ENCODE results near the gene ZNF530. TPM values are rescaled to one million over a fixed set of nuclear protein-coding genes. Genes with fewer than 3 reads are reported as not detected.

ZNF530 gene
- total and polyA plus RNA-seq, 9 of the 15 experiments (the other 6 are each of a cell fraction or from before 2014, with no cell fraction given), result 0.28 to 5.9 (median 4.0) TPM

DNA sequence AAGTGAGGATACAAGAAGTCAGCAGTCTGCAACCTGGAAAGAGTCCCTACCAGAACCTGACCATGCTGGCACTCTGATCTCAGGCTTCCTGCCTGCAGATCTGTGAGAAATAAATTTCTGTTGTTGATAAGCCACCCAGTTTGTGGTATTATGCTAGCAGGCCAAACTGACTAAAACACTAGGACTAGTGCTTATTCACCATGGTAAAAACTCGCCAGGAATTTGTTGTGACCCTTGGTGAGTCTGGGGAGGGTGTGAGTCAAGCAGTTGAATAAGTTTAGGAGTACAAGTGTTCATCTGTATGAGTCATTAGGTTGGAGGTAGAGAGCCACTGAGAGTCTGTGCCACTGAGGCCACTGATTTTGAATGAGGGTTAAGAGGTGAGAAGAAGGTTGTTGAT is 12.2 kb upstream of the ZNF530 start:
- H3K4me2 ChIP-seq (ENCODE audit: insufficient read depth, low read length), result no peak overlapping the region
- no TSS peak for BruUV-seq (replicated peaks)
- in situ Hi-C loops (cut with MboI), result no loop called here
- H3K4me3 ChIP-seq, result no peak overlapping the region
- no peak for TF ChIP-seq SAFB2 (IDR thresholded peaks at IDR 0.05; ENCODE audit: borderline replicate concordance, low read depth, low read length, severe bottlenecking)
- TF ChIP-seq SIRT6 (IDR thresholded peaks at IDR 0.05; ENCODE audit: low read depth, low read length), result no peak
- TF ChIP-seq HMG20A (CRISPR knock-in tag; conservative IDR thresholded peaks at IDR 0.05), result no peak
- no peak for TF ChIP-seq HDAC2 (IDR thresholded peaks at IDR 0.05)
- TF ChIP-seq, protein P1, sequence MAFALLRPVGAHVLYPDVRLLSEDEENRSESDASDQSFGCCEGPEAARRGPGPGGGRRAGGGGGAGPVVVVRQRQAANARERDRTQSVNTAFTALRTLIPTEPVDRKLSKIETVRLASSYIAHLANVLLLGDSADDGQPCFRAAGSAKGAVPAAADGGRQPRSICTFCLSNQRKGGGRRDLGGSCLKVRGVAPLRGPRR (CRISPR knock-in tag; IDR thresholded peaks at IDR 0.05), result no peak
- TF ChIP-seq, protein P2, sequence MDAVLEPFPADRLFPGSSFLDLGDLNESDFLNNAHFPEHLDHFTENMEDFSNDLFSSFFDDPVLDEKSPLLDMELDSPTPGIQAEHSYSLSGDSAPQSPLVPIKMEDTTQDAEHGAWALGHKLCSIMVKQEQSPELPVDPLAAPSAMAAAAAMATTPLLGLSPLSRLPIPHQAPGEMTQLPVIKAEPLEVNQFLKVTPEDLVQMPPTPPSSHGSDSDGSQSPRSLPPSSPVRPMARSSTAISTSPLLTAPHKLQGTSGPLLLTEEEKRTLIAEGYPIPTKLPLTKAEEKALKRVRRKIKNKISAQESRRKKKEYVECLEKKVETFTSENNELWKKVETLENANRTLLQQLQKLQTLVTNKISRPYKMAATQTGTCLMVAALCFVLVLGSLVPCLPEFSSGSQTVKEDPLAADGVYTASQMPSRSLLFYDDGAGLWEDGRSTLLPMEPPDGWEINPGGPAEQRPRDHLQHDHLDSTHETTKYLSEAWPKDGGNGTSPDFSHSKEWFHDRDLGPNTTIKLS (IDR thresholded peaks at IDR 0.05; ENCODE audit: borderline replicate concordance, low read depth), result no peak
- H3K4me1 ChIP-seq (replicated peaks in 1 of 2; ENCODE audit: control insufficient read depth in 2 of 2, insufficient read depth in 2 of 2, low read length in 2 of 2), result peaks cover 0 to 10% of the 10 kb centered on the region in 2 experiments; a peak in 1 of 5 replicates
- no peaks in the 10 kb centered on the region for H3K79me2 ChIP-seq (ENCODE audit: control insufficient read depth, insufficient read depth, low read length)
- no peaks in the 10 kb centered on the region for H3K36me3 ChIP-seq (ENCODE audit: control insufficient read depth, insufficient read depth, low read length)
- no peak overlapping the region for H3K27ac ChIP-seq (ENCODE audit: extremely low read depth, low read depth, low read length)
- H3K9me3 ChIP-seq (replicated peaks; ENCODE audit: control insufficient read depth, insufficient read depth, low read depth, low read length), result no peaks in the 10 kb centered on the region
- intact Hi-C loops (cut with micrococcal nuclease), result no loop called here
- H2AFZ ChIP-seq (ENCODE audit: low read depth, low read length), result no peak overlapping the region
- 0% methylated on average over 1 of the region's 1 CpG for WGBS (ENCODE audit: insufficient coverage, low coverage, missing lambda C conversion rate)
- H3K9ac ChIP-seq (ENCODE audit: insufficient read depth in 1 of 2, low read depth in 2 of 2, low read length in 2 of 2), result no peak overlapping the region
- H4K20me1 ChIP-seq (replicated peaks; ENCODE audit: control insufficient read depth, insufficient read depth, low read length), result no peaks in the 10 kb centered on the region
- H3K27me3 ChIP-seq (ENCODE audit: control insufficient read depth in 2 of 2, insufficient read depth in 2 of 2, low read length in 2 of 2), result no peaks in the 10 kb centered on the region
- FAIRE-seq (no peak), ATAC-seq (no peak), DNase-seq (ENCODE audit: extremely low read depth in 1 of 4, low spot score in 3 of 4) (no peak)
- H3K9me1 ChIP-seq (ENCODE audit: control insufficient read depth, insufficient read depth, low read length), result no peaks in the 10 kb centered on the region
- CTCF ChIA-PET (ENCODE audit: low intra/inter-chr PET ratio), result no interaction called here
- POLR2A ChIA-PET, result no interaction called here

All from K562 (cell line).